Vagina (tissue), 2 donors: ENCODE data around the gene IL36A. TPM values are rescaled to one million over a fixed set of nuclear protein-coding genes. Genes with fewer than 3 reads are reported as not detected.

Experiments
- DNase-seq, 2 donors: peaks; one replicate each; pipeline ENCODE4 v3.0.0-alpha.2; 2017; ENCODE audit errors: extremely low spot score in 2 of 2
- H3K27ac ChIP-seq: fragments of 200-600 bp; sonication (generic); one replicate; pipeline ENCODE4 v1.5.1; 2019
- H3K27me3 ChIP-seq: fragments of 200-600 bp; sonication (generic); one replicate; pipeline ENCODE4 v1.5.1; 2019
- H3K36me3 ChIP-seq, 2 donors: fragments of 200-600 bp; sonication (generic); one replicate each; pipeline ENCODE4 v1.5.1; 2017 to 2019
- H3K4me1 ChIP-seq: fragments of 200-600 bp; sonication (generic); one replicate; pipeline ENCODE4 v1.5.1; 2019
- H3K4me3 ChIP-seq, 2 donors: fragments of 200-600 bp; sonication (generic); 1 replicate in 1 of 2; 2 replicates in 1 of 2; pipeline ENCODE4 v1.5.1; 2016 to 2019
- H3K9me3 ChIP-seq: fragments of 200-600 bp; sonication (generic); one replicate; pipeline ENCODE4 v1.5.1; 2019
- CTCF ChIP-seq, 3 experiments: fragments of 450-650 bp in 2 of 3; fragments of 200-600 bp in 1 of 3; sonication (generic) in 1 of 3; IDR thresholded peaks; one replicate each; pipeline ENCODE4 v1.5.1; 2017 to 2019; ENCODE audit warnings: antibody characterized with exemption in 3 of 3, mild to moderate bottlenecking in 2 of 3, moderate library complexity in 2 of 3
- POLR2A ChIP-seq, 2 donors: fragments of 450-650 bp; IDR thresholded peaks; one replicate each; pipeline ENCODE4 v1.6.1; 2017; ENCODE audit warnings: antibody characterized with exemption in 2 of 2, mild to moderate bottlenecking in 2 of 2, moderate library complexity in 2 of 2
- POLR2AphosphoS5 ChIP-seq, 2 donors: sonication (generic); formaldehyde crosslinking; IDR thresholded peaks; one replicate each; pipeline ENCODE4 v1.9.0; 2017; ENCODE audit warnings: antibody characterized with exemption in 2 of 2, mild to moderate bottlenecking in 2 of 2, low read depth in 1 of 2; ENCODE audit not compliant: insufficient read depth in 1 of 2
- intact Hi-C: fragments of 100-400 bp; cut with DNase I; formaldehyde crosslinking; loops from one replicate; pipeline ENCODE4 v1.15.1; 2023
- total RNA-seq: library from RNA; depleted of rRNA; stranded (reverse); fragments of >200 nt; gene quantifications from one replicate; pipeline ENCODE4 v1.2.3, GENCODE V29; 2016

Gene IL36A
- total RNA-seq, 1 donor from 2014 or later: 2.7 TPM

GRCh38 chr2:113000436-113000835 lies 4.8 kb upstream of the IL36A start:
- intact Hi-C loops: no loop called here
- H3K36me3 ChIP-seq: no peaks in the 10 kb centered on the region
- H3K4me1 ChIP-seq: no peaks in the 10 kb centered on the region
- H3K9me3 ChIP-seq: no peaks in the 10 kb centered on the region
- no peak overlapping the region for H3K4me3 ChIP-seq
- H3K27ac ChIP-seq: no peak overlapping the region
- H3K27me3 ChIP-seq: no peaks in the 10 kb centered on the region
- no peak for DNase-seq
- no peak for TF ChIP-seq POLR2A (IDR thresholded peaks at IDR 0.05)
- no peak for TF ChIP-seq POLR2AphosphoS5 (IDR thresholded peaks at IDR 0.05; ENCODE audit: insufficient read depth in 1 of 2, low read depth in 1 of 2)
- no peak for TF ChIP-seq CTCF (IDR thresholded peaks at IDR 0.05)

- intact Hi-C loops: no loop called here
- no peak for DNase-seq
- H3K4me1 ChIP-seq: no peaks in the 10 kb centered on the region
- H3K9me3 ChIP-seq: no peaks in the 10 kb centered on the region
- H3K27ac ChIP-seq: no peak overlapping the region
- H3K36me3 ChIP-seq: no peaks in the 10 kb centered on the region
- no peak for TF ChIP-seq CTCF (IDR thresholded peaks at IDR 0.05)
- TF ChIP-seq POLR2AphosphoS5 (IDR thresholded peaks at IDR 0.05; ENCODE audit: insufficient read depth in 1 of 2, low read depth in 1 of 2): no peak
- no peaks in the 10 kb centered on the region for H3K27me3 ChIP-seq
- H3K4me3 ChIP-seq: no peak overlapping the region
Measured at GRCh38 chr2:113002677-113003076, 2.6 kb upstream of the IL36A start.

GRCh38 chr2:113007250-113007649 lies 2.0 kb downstream of the IL36A start:
- DNase-seq: no peak
- H3K4me1 ChIP-seq: no peaks in the 10 kb centered on the region
- no peak overlapping the region for H3K27ac ChIP-seq
- no peaks in the 10 kb centered on the region for H3K36me3 ChIP-seq
- intact Hi-C loops: no loop called here
- H3K4me3 ChIP-seq: no peak overlapping the region
- TF ChIP-seq CTCF (IDR thresholded peaks at IDR 0.05) (no peak), POLR2AphosphoS5 (IDR thresholded peaks at IDR 0.05; ENCODE audit: insufficient read depth in 1 of 2, low read depth in 1 of 2) (no peak), POLR2A (IDR thresholded peaks at IDR 0.05) (no peak)
- H3K9me3 ChIP-seq: no peaks in the 10 kb centered on the region
- no peaks in the 10 kb centered on the region for H3K27me3 ChIP-seq

GRCh38 chr2:113009622-113010021 lies 4.4 kb downstream of the IL36A start:
- no peaks in the 10 kb centered on the region for H3K27me3 ChIP-seq
- no peaks in the 10 kb centered on the region for H3K4me1 ChIP-seq
- H3K36me3 ChIP-seq: no peaks in the 10 kb centered on the region
- no peak for DNase-seq
- no peak for TF ChIP-seq POLR2AphosphoS5 (IDR thresholded peaks at IDR 0.05; ENCODE audit: insufficient read depth in 1 of 2, low read depth in 1 of 2)
- TF ChIP-seq CTCF (IDR thresholded peaks at IDR 0.05): no peak
- no peak for TF ChIP-seq POLR2A (IDR thresholded peaks at IDR 0.05)
- no peak overlapping the region for H3K4me3 ChIP-seq
- intact Hi-C loops: no loop called here
- H3K27ac ChIP-seq: no peak overlapping the region
- H3K9me3 ChIP-seq: no peaks in the 10 kb centered on the region

- no peak for DNase-seq
Measured at GRCh38 chr2:113010088-113010487, 4.8 kb downstream of the IL36A start.

More at GRCh38 chr2:113010088-113010487, 4.8 kb downstream of the IL36A start:
- intact Hi-C loops: no loop called here
- no peaks in the 10 kb centered on the region for H3K36me3 ChIP-seq
- H3K4me1 ChIP-seq: no peaks in the 10 kb centered on the region
- no peaks in the 10 kb centered on the region for H3K27me3 ChIP-seq
- no peak overlapping the region for H3K27ac ChIP-seq
- no peak overlapping the region for H3K4me3 ChIP-seq
- TF ChIP-seq CTCF (IDR thresholded peaks at IDR 0.05): no peak
- no peak for TF ChIP-seq POLR2A (IDR thresholded peaks at IDR 0.05)
- no peak for TF ChIP-seq POLR2AphosphoS5 (IDR thresholded peaks at IDR 0.05; ENCODE audit: insufficient read depth in 1 of 2, low read depth in 1 of 2)
- no peaks in the 10 kb centered on the region for H3K9me3 ChIP-seq
